CD14-positive monocyte (primary cell): ENCODE measurements around the gene MACF1. TPM values are rescaled to one million over a fixed set of nuclear protein-coding genes. Genes with fewer than 3 reads are reported as not detected.

Source experiments
- DNase-seq, 3 donors: peaks; one replicate each; pipeline ENCODE4 v3.0.0-alpha.2; 2011 to 2022
- H2AFZ ChIP-seq: 2 replicates; pipeline ENCODE4 v1.6.0; 2012; ENCODE audit warnings: mild to moderate bottlenecking, low read depth, low read length, inconsistent platforms; ENCODE audit not compliant: insufficient read depth, poor library complexity, severe bottlenecking
- H3K27ac ChIP-seq, 2 donors: 1 replicate in 1 of 2; 2 replicates in 1 of 2; pipeline ENCODE4 v1.5.1; 2012 to 2013; ENCODE audit warnings: low read length in 2 of 2, control low read depth in 1 of 2, inconsistent platforms in 1 of 2, low read depth in 1 of 2, mild to moderate bottlenecking in 1 of 2
- H3K27me3 ChIP-seq, 2 donors: one replicate each; pipeline versions ENCODE4 v1.6.0 to v1.6.1; 2011 to 2013; ENCODE audit warnings: low read length in 2 of 2; ENCODE audit not compliant: control insufficient read depth in 2 of 2, insufficient read depth in 2 of 2
- H3K36me3 ChIP-seq, 2 donors: replicated peaks in 1 of 2; 1 replicate in 1 of 2; 2 replicates in 1 of 2; pipeline versions ENCODE4 v1.5.1 to v1.6.1; 2012 to 2013; ENCODE audit warnings: low read length in 2 of 2, control low read depth in 1 of 2, inconsistent platforms in 1 of 2, mild to moderate bottlenecking in 1 of 2; ENCODE audit not compliant: insufficient read depth in 2 of 2, control insufficient read depth in 1 of 2
- H3K4me1 ChIP-seq, 2 donors: 1 replicate in 1 of 2; 2 replicates in 1 of 2; pipeline versions ENCODE4 v1.5.1 to v1.6.1; 2012 to 2013; ENCODE audit warnings: low read length in 2 of 2, control low read depth in 1 of 2, inconsistent platforms in 1 of 2, mild to moderate bottlenecking in 1 of 2, moderate library complexity in 1 of 2; ENCODE audit not compliant: insufficient read depth in 2 of 2, control insufficient read depth in 1 of 2
- H3K4me2 ChIP-seq: replicated peaks from 2 replicates; pipeline ENCODE3; 2012; ENCODE audit warnings: low read length, moderate library complexity, mild to moderate bottlenecking; ENCODE audit not compliant: poor library complexity, severe bottlenecking; ENCODE audit errors: extremely low read depth
- H3K4me3 ChIP-seq, 3 experiments: fragments of 200-600 bp in 1 of 3; sonication (generic) in 1 of 3; replicated peaks in 1 of 3; 1 replicate in 2 of 3; 2 replicates in 1 of 3; pipeline ENCODE4 v1.5.1; 2011 to 2013; ENCODE audit warnings: low read length in 3 of 3, mild to moderate bottlenecking in 3 of 3, control low read depth in 2 of 3, low read depth in 2 of 3, inconsistent platforms in 1 of 3, moderate library complexity in 1 of 3
- H3K79me2 ChIP-seq: 2 replicates; pipeline ENCODE4 v1.6.0; 2012; ENCODE audit warnings: mild to moderate bottlenecking, control low read depth, inconsistent platforms, low read length, moderate library complexity; ENCODE audit not compliant: insufficient read depth
- H3K9ac ChIP-seq: 2 replicates; pipeline ENCODE4 v1.6.0; 2017; ENCODE audit warnings: low read length, mild to moderate bottlenecking; ENCODE audit not compliant: insufficient read depth, poor library complexity, severe bottlenecking
- H3K9me3 ChIP-seq, 2 donors: replicated peaks in 1 of 2; 1 replicate in 1 of 2; 2 replicates in 1 of 2; pipeline versions ENCODE4 v1.5.1 to v1.6.1; 2012 to 2013; ENCODE audit warnings: low read length in 2 of 2, control low read depth in 1 of 2; ENCODE audit not compliant: control insufficient read depth in 1 of 2, insufficient read depth in 1 of 2
- H4K20me1 ChIP-seq: 2 replicates; pipeline ENCODE4 v1.6.0; 2012; ENCODE audit warnings: mild to moderate bottlenecking, low read length, control low read depth, moderate library complexity; ENCODE audit not compliant: insufficient read depth
- H3K27ac Mint-ChIP-seq, 7 donors: one replicate each; pipeline ENCODE4 v1.8.0; 2020; ENCODE audit warnings: mild to moderate bottlenecking in 7 of 7, mixed read lengths in 7 of 7, moderate library complexity in 6 of 7, inconsistent platforms in 2 of 7
- H3K27me3 Mint-ChIP-seq, 3 donors: one replicate each; pipeline ENCODE4 v1.8.0; 2021 to 2022; ENCODE audit warnings: low read depth in 3 of 3, mild to moderate bottlenecking in 3 of 3, mixed read lengths in 3 of 3, moderate library complexity in 3 of 3, inconsistent platforms in 1 of 3
- H3K36me3 Mint-ChIP-seq, 2 donors: one replicate each; pipeline ENCODE4 v1.8.0; 2020; ENCODE audit warnings: mixed read lengths in 2 of 2, inconsistent platforms in 1 of 2, mild to moderate bottlenecking in 1 of 2
- H3K4me1 Mint-ChIP-seq: one replicate; pipeline ENCODE4 v1.8.0; 2020; ENCODE audit warnings: mild to moderate bottlenecking, mixed read lengths
- H3K4me3 Mint-ChIP-seq, 2 donors: one replicate each; pipeline ENCODE4 v1.8.0; 2020; ENCODE audit warnings: mild to moderate bottlenecking in 2 of 2, mixed read lengths in 2 of 2, moderate library complexity in 1 of 2
- H3K9me3 Mint-ChIP-seq, 7 donors: one replicate each; pipeline ENCODE4 v1.8.0; 2020 to 2022; ENCODE audit warnings: mixed read lengths in 7 of 7, mild to moderate bottlenecking in 6 of 7, moderate library complexity in 6 of 7, inconsistent platforms in 2 of 7
- WGBS: methylation state at CpG from one replicate; pipeline ENCODE4 v1.1.5; 2013; ENCODE audit warnings: missing lambda C conversion rate; ENCODE audit not compliant: insufficient coverage; 5-methylcytosine and 5-hydroxymethylcytosine counted together
- intact Hi-C, 2 donors: fragments of 100-400 bp; cut with micrococcal nuclease; formaldehyde crosslinking; loops; one replicate each; pipeline versions ENCODE4 v1.15.0 to v1.15.1; 2023
- polyA plus RNA-seq, 3 donors: library from polyadenylated mRNA; depleted of rRNA in 1 of 3; unstranded in 2 of 3; stranded (reverse) in 1 of 3; fragments of 300-500 nt in 2 of 3; fragments of >200 nt in 1 of 3; fragmentation: Illumina TruSeq in 2 of 3; gene quantifications; 1 replicate in 2 of 3; 2 replicates in 1 of 3; pipeline ENCODE4 v1.2.3, GENCODE V29; 2012 to 2021
- TF ChIP-seq, protein P1 (sequence below): fragments of 200-600 bp; IDR thresholded peaks from one replicate; pipeline ENCODE4 v1.8.0; 2022; ENCODE audit warnings: antibody characterized with exemption, mild to moderate bottlenecking

Gene MACF1
- polyA plus RNA-seq, 3 donors, result 3.4 to 36.8 (median 4.5) TPM

DNA sequence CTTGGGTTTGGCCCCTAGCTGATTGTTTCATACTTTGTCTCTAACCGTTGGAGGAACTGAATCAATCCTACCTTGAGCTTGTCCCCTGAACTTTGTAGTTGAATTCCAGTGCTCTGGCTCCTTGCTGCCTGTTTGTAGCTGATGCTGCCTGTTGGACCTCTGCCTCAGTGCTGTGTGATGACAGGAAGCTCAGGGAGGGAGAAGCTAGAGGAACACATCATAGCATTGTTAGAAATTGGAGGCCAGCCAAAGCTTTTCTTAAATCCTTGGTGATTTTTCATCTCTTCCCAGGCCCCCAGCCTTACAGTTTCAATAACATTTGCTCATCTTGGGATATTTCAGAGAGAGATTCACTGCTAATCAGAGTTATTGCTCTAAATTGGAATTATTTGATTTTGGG is 34.0 kb downstream of the MACF1 start:
- Histone ChIP-seq H3K4me1 (peaks cover 0 to 7% of the 10 kb centered on the region in 2 donors), H3K9ac (no peak overlapping the region), H2AFZ (no peak overlapping the region), H3K27me3 (no peaks in the 10 kb centered on the region), H3K79me2 (peaks cover 69% of the 10 kb centered on the region), H3K9me3 (no peaks in the 10 kb centered on the region), H4K20me1 (peaks cover 65% of the 10 kb centered on the region), H3K4me2 (no peak overlapping the region), H3K27ac (peak overlapping the region in 1 of 2 donors; percentile 37), H3K36me3 (peaks cover 9 to 62% of the 10 kb centered on the region in 2 donors), H3K4me3 (no peak overlapping the region)
- TF ChIP-seq, protein P1, sequence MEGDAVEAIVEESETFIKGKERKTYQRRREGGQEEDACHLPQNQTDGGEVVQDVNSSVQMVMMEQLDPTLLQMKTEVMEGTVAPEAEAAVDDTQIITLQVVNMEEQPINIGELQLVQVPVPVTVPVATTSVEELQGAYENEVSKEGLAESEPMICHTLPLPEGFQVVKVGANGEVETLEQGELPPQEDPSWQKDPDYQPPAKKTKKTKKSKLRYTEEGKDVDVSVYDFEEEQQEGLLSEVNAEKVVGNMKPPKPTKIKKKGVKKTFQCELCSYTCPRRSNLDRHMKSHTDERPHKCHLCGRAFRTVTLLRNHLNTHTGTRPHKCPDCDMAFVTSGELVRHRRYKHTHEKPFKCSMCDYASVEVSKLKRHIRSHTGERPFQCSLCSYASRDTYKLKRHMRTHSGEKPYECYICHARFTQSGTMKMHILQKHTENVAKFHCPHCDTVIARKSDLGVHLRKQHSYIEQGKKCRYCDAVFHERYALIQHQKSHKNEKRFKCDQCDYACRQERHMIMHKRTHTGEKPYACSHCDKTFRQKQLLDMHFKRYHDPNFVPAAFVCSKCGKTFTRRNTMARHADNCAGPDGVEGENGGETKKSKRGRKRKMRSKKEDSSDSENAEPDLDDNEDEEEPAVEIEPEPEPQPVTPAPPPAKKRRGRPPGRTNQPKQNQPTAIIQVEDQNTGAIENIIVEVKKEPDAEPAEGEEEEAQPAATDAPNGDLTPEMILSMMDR, result no peak
- Mint-ChIP-seq H3K27ac (peak overlapping the region in 3 of 7 donors; percentile 58 to 87 (median 72)), H3K36me3 (peaks cover 38 to 50% of the 10 kb centered on the region in 2 donors), H3K4me3 (no peak overlapping the region), H3K4me1 (peaks cover 14% of the 10 kb centered on the region), H3K27me3 (no peaks in the 10 kb centered on the region), H3K9me3 (no peaks in the 10 kb centered on the region)
- WGBS, result 67% methylated on average over 1 of the region's 1 CpG
- no peak for DNase-seq
- intact Hi-C loops, result no loop called here

DNA sequence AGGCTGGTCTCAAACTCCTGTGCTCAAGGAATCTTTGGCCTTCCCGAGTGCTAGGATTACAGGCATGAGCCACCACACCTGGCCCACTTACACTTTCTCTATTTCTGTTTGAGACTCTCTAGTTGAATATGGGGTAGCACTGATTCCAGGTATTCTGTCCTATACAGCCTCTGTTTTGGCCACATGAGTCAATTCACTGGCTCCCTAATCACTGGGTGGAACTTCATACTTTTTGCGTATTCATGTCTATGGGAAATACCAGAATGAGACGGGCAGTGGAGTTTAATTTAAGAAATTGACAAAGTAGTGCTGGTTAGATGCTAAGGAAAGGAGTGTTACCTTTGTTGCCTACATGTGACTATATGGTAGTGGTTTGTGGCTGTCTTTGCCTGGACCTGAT is 35.5 kb downstream of the MACF1 start:
- H3K36me3 Mint-ChIP-seq, result peaks cover 38 to 49% of the 10 kb centered on the region in 2 donors

More for the DNA sequence above, 35.5 kb downstream of the MACF1 start:
- DNase-seq, result no peak
- H3K27ac Mint-ChIP-seq, result peak overlapping the region in 1 of 7 donors; percentile 54
- TF ChIP-seq, protein P1, result no peak
- no peaks in the 10 kb centered on the region for H3K27me3 Mint-ChIP-seq
- peaks cover 72% of the 10 kb centered on the region for H4K20me1 ChIP-seq
- H3K79me2 ChIP-seq, result peaks cover 79% of the 10 kb centered on the region
- no peaks in the 10 kb centered on the region for H3K27me3 ChIP-seq
- intact Hi-C loops, result no loop called here
- H3K9me3 ChIP-seq, result no peaks in the 10 kb centered on the region
- H3K27ac ChIP-seq, result peak overlapping the region in 1 of 2 donors; percentile 53
- H3K4me2 ChIP-seq, result no peak overlapping the region
- 89% methylated on average over 2 of the region's 3 CpGs for WGBS
- no peak overlapping the region for H3K4me3 ChIP-seq
- peaks cover 14% of the 10 kb centered on the region for H3K4me1 Mint-ChIP-seq
- peaks cover 0 to 7% of the 10 kb centered on the region in 2 donors for H3K4me1 ChIP-seq
- no peak overlapping the region for H3K4me3 Mint-ChIP-seq
- H2AFZ ChIP-seq, result no peak overlapping the region
- no peak overlapping the region for H3K9ac ChIP-seq
- H3K9me3 Mint-ChIP-seq, result no peaks in the 10 kb centered on the region
- H3K36me3 ChIP-seq, result peaks cover 9 to 64% of the 10 kb centered on the region in 2 donors
